SK-N-MC (cell line): ENCODE measurements around the gene ATXN1.

Source experiments
- DNase-seq: peaks from one replicate; pipeline ENCODE4 v3.0.0-alpha.2; 2011; ENCODE audit warnings: low read depth, low spot score
- H3K27ac ChIP-seq: fragments of 200-600 bp; sonication (generic); 2 replicates; pipeline ENCODE4 v1.5.1; 2016; ENCODE audit warnings: mixed run types
- H3K36me3 ChIP-seq: fragments of 200-600 bp; sonication (generic); 2 replicates; pipeline ENCODE4 v1.6.1; 2017; ENCODE audit warnings: antibody characterized with exemption, low read length, mixed read lengths; ENCODE audit not compliant: insufficient read depth
- H3K4me3 ChIP-seq: fragments of 200-600 bp; sonication (generic); 2 replicates; pipeline ENCODE4 v1.5.1; 2016
- H3K9ac ChIP-seq: fragments of 200-600 bp; sonication (generic); 2 replicates; pipeline ENCODE4 v1.8.0; 2017; ENCODE audit warnings: mixed run types, mixed read lengths; ENCODE audit not compliant: insufficient read length
- H3K9me3 ChIP-seq: fragments of 200-600 bp; sonication (generic); 2 replicates; pipeline ENCODE4 v1.6.1; 2017; ENCODE audit warnings: low read depth, mild to moderate bottlenecking, antibody characterized with exemption, low read length, moderate library complexity, mixed read lengths
- EZH2 ChIP-seq: fragments of 200-600 bp; sonication (generic); IDR thresholded peaks from one replicate; pipeline ENCODE4 v1.6.1; 2017; ENCODE audit warnings: antibody characterized with exemption
- FOXP2 ChIP-seq: optimal IDR thresholded peaks from 2 replicates; pipeline ENCODE3; 2011; ENCODE audit warnings: mild to moderate bottlenecking, moderate library complexity; ENCODE audit not compliant: insufficient read depth; ENCODE audit errors: extremely low read length, control extremely low read depth
- POLR2AphosphoS5 ChIP-seq: IDR thresholded peaks from 2 replicates; pipeline ENCODE4 v1.6.1; 2012; ENCODE audit warnings: mild to moderate bottlenecking, low read depth, low read length, borderline replicate concordance

The ATXN1 gene

DNA sequence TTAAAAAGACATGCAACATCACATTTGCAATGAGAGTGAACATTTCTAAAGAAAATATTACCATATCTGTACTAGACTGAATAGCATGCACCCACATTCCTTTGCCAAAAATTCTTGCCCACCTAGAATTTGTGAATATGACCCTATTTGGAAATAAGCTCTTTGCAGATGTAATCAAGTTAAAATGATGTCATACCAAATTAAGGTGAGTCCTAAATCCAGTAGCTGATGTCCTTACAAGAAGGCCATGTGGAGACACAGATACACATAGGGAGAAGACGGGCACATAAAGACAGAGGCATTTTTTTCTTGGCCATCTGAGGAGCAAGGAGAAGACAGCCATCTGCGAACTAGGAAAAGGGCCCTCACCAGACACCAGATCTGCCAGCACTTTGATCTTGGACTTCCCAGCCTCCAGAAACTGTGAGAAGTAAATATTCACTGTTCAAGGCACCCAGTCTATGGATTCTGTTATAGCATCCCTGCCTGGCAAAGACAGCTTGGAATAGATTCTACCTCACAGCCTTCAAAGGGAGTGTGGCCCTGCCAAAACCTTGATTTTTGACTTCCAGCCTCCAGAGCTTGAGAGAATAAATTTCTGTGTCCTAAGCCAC is 22.8 kb upstream of the ATXN1 start:
- Histone ChIP-seq H3K27ac (no peak overlapping the region), H3K9me3 (no peaks in the 10 kb centered on the region), H3K36me3 (no peaks in the 10 kb centered on the region), H3K9ac (no peak overlapping the region), H3K4me3 (no peak overlapping the region)
- DNase-seq, result no peak
- TF ChIP-seq FOXP2, result no peak
- TF ChIP-seq EZH2, result no peak
- TF ChIP-seq POLR2AphosphoS5, result no peak

DNA sequence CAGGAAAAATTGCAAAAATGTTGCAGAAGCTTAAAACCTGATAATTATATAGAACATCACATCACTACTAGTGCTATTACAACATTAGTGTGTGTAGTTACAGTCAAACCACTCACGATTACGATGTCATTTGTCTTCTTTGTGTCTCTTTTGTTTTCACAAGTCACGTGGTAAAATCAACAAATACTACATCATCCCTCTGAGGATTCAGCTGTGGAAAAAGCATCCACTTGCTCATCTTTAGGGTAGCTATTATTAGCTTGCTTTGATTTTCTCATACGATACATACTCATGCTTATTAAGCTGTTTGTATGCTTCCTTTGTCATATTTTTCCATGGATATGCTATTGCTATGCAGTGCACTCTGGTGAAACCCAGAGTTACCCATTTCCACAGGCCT is 22.2 kb upstream of the ATXN1 start:
- DNase-seq, result no peak
- TF ChIP-seq EZH2, result no peak
- TF ChIP-seq POLR2AphosphoS5, result no peak
- TF ChIP-seq FOXP2, result no peak
- H3K9me3 ChIP-seq, result no peaks in the 10 kb centered on the region
- H3K27ac ChIP-seq, result no peak overlapping the region
- H3K9ac ChIP-seq, result no peak overlapping the region
- no peak overlapping the region for H3K4me3 ChIP-seq
- no peaks in the 10 kb centered on the region for H3K36me3 ChIP-seq

DNA sequence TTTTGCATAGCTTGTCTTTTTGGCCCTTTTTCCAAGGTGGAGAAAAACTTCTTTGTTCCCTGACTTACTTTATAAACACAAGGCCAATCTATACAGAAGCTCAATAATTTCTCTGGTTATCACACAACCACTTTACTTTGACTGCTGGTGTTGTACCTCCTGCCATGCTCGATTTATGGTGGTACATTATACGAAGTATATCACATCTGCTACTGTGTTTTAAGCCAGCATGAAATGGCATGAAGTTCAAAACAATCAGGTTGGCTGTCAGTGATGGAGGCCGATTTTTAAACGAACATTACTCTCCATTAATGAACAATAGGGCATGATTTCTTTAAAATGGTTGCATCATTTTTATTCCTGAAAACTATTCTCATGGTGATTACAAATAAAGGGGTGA is 21.0 kb upstream of the ATXN1 start:
- no peak overlapping the region for H3K4me3 ChIP-seq
- TF ChIP-seq EZH2, result no peak
- no peak for TF ChIP-seq FOXP2
- no peak for TF ChIP-seq POLR2AphosphoS5
- no peak overlapping the region for H3K9ac ChIP-seq
- H3K36me3 ChIP-seq, result no peaks in the 10 kb centered on the region
- no peak for DNase-seq
- H3K27ac ChIP-seq, result no peak overlapping the region
- no peaks in the 10 kb centered on the region for H3K9me3 ChIP-seq

DNA sequence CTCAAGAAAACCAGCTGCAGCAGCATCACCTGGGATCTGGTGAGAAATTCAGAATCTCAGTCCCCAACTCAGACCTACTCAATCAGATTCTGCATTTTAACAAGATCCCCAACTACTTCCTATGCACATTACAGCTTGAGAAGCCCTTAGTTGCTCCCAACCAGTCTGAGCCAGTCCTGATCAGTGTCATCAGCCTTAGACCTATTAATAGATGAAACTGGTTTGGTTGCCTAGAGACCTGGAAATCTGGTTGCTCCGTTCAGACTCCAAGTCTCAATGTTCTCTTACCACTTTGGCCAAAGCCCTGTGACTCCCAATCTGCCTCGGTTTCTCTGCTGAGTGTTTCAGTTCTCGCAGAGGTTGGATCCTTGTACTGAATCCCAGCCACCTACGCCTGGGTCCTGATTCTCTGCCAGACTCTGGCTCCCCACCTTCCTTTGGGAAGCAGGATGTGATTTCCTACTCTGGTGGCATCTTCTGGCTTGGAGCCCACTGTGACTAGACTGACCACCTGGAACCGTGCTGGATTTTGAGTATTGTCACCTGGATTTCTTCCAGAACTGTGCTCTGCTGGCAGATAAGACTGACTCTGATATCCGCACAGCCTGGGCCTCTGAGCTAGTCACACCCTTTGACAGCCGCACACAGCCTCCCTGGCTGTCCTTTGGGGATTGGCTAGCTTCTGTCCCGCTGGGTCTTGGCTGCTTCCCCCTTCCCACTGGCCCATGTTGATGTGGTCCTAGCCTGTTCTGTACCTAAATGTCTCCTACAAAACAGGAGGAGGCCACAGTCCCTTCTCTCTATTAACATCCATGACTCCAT is 20.3 kb upstream of the ATXN1 start:
- Histone ChIP-seq H3K27ac (no peak overlapping the region), H3K4me3 (no peak overlapping the region)
- DNase-seq, result no peak

DNA sequence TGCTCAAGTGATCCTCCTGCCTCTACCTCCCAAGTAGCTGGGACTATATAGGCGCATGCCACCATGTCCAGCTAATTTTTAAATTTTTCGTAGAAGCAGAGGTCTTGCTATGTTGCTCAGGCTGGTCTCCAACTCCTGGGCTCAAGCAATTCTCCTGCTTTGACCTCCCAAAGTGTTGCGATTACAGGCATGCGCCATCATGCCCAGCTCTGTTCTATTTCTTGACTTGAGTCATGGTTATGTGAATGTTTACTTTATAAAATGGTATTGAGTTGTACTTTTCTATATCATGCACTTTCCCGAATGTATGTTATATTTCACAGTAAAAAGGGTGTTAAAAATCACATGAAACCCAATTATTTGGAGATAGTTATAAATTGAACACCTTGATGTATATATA is 17.3 kb upstream of the ATXN1 start:
- no peak for TF ChIP-seq EZH2
- TF ChIP-seq POLR2AphosphoS5, result no peak
- TF ChIP-seq FOXP2, result no peak
- Histone ChIP-seq H3K4me3 (no peak overlapping the region), H3K27ac (no peak overlapping the region), H3K36me3 (no peaks in the 10 kb centered on the region), H3K9me3 (no peaks in the 10 kb centered on the region), H3K9ac (no peak overlapping the region)
- no peak for DNase-seq

More for the DNA sequence above, 20.3 kb upstream of the ATXN1 start:
- no peak for TF ChIP-seq FOXP2
- no peak for TF ChIP-seq POLR2AphosphoS5
- TF ChIP-seq EZH2, result no peak
- Histone ChIP-seq H3K9me3 (no peaks in the 10 kb centered on the region), H3K36me3 (no peaks in the 10 kb centered on the region), H3K9ac (no peak overlapping the region)

DNA sequence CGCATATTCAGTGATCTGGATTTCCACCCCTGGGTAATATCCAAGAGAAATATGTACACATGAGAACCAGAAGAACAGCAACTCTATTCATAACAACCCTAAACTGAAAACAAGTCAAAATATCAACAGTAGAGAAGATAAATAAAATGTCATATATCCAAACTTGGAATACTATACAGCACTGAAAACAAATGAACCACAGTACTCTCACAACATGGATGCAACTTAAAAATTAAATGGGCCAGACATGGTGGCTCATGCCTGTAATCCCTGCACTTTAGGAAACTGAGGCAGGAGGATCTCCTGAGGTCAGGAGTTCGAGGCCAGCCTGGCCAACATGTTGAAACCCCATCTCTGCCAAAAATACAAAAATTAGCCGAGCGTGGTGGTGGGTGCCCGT is 16.5 kb upstream of the ATXN1 start:
- Histone ChIP-seq H3K4me3 (no peak overlapping the region), H3K9me3 (no peaks in the 10 kb centered on the region), H3K27ac (no peak overlapping the region), H3K9ac (no peak overlapping the region), H3K36me3 (no peaks in the 10 kb centered on the region)
- TF ChIP-seq EZH2, result no peak
- TF ChIP-seq POLR2AphosphoS5, result no peak
- no peak for TF ChIP-seq FOXP2
- DNase-seq, result no peak

DNA sequence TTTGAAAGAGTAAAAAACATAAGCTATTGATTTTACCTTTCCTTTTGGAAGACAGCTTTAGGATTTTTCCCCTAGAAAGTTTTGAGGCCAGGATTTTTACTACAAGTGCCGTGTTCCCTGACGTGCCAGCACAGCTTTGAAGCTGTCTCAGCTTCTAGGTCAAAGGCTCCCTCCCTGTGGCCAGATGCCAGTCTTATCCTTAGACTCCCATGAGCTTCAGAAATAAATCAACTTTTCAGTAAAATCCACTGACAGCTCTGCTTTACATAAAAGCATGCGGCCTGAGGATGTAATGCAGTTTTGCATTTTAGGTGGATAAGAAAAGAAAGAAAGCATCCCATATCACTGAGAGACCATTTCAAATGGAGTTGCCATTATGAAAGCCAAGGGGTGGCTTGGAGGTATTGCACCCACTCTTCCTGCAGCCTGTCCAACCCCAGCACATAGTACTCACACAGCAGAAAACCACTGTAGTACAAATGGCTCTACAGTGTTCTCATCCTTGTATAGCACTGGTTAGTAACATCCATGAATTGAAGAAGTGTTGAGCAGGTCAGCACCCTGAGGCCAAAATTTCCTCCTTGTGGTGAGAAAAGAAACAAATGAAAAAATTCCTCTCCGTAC is 15.2 kb upstream of the ATXN1 start:
- no peaks in the 10 kb centered on the region for H3K36me3 ChIP-seq
- no peak overlapping the region for H3K27ac ChIP-seq
- TF ChIP-seq FOXP2, result no peak
- TF ChIP-seq POLR2AphosphoS5, result no peak
- TF ChIP-seq EZH2, result no peak
- no peaks in the 10 kb centered on the region for H3K9me3 ChIP-seq
- no peak overlapping the region for H3K9ac ChIP-seq
- DNase-seq, result no peak
- no peak overlapping the region for H3K4me3 ChIP-seq

DNA sequence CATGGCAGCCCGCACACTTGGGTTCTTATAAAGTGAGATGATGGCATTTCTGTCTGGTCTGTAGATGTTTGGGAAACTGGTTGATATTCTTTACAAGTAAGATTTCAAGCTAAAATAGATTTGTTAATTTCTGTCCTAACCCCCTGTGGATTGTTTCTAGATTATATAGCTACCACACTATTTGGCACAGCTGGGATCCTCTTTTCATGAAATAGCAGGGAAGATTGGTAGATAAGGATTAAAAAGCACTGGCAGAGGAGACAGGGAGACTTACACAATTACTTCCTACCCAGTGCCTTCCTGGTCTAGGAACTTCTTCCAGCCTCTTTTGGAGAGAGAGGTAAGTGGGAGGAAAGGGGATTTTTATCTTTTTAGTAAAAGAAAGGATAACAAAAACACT is 13.2 kb upstream of the ATXN1 start:
- Histone ChIP-seq H3K9me3 (no peaks in the 10 kb centered on the region), H3K36me3 (no peaks in the 10 kb centered on the region), H3K4me3 (peak overlapping the region; percentile 31; the same call in 1 of the 2 replicates), H3K27ac (peak overlapping the region; percentile 49; the same call in 1 of the 2 replicates), H3K9ac (no peak overlapping the region)
- TF ChIP-seq EZH2 (no peak), FOXP2 (no peak), POLR2AphosphoS5 (no peak; the same call in 1 of the 2 replicates)
- DNase-seq, result peak; percentile 77
